Upper lobe of right lung (tissue), 1 donor: Measurements from ENCODE around the gene ZCCHC13. TPM values are rescaled to one million over a fixed set of nuclear protein-coding genes. Genes with fewer than 3 reads are reported as not detected.

ENCODE experiments used
- ATAC-seq: fragments of 200-7000 bp; cut with Tn5 transposase; one replicate; pipeline ENCODE4 v1.9.1; 2020; ENCODE audit warnings: mild to moderate bottlenecking, moderate library complexity
- DNase-seq: peaks from one replicate; pipeline ENCODE4 v3.0.0-alpha.2; 2020
- H3K27ac ChIP-seq: fragments of 200-600 bp; one replicate; pipeline ENCODE4 v1.8.0; 2022
- H3K27me3 ChIP-seq: fragments of 200-600 bp; one replicate; pipeline ENCODE4 v1.8.0; 2022; ENCODE audit warnings: mild to moderate bottlenecking
- H3K36me3 ChIP-seq: fragments of 200-600 bp; one replicate; pipeline ENCODE4 v1.8.0; 2022
- H3K4me1 ChIP-seq: fragments of 200-600 bp; one replicate; pipeline ENCODE4 v1.8.0; 2022
- H3K4me3 ChIP-seq: fragments of 200-600 bp; one replicate; pipeline ENCODE4 v1.8.0; 2022; ENCODE audit warnings: mild to moderate bottlenecking
- H3K9me3 ChIP-seq: fragments of 200-600 bp; one replicate; pipeline ENCODE4 v1.8.0; 2022
- intact Hi-C: fragments of 100-400 bp; cut with DNase I; formaldehyde crosslinking; loops from one replicate; pipeline ENCODE4 v1.11.0; 2022
- total RNA-seq: library from RNA; stranded (reverse); fragmentation: NEBNext Ultra II Directional; extraction: Animal tissue kit (Norgen Biotek cat#: 25700); gene quantifications from one replicate; pipeline ENCODE4 v1.2.1, GENCODE V29; 2021
- TF ChIP-seq, protein P1 (sequence below): fragments of 200-600 bp; IDR thresholded peaks from one replicate; pipeline ENCODE4 v1.8.0; 2022; ENCODE audit warnings: antibody characterized with exemption
- donor health status: DM: no; HTN: yes; CAD: no; lungs with severe emphysema.

The ZCCHC13 gene
- total RNA-seq, 1 donor from 2014 or later, result not detected

DNA sequence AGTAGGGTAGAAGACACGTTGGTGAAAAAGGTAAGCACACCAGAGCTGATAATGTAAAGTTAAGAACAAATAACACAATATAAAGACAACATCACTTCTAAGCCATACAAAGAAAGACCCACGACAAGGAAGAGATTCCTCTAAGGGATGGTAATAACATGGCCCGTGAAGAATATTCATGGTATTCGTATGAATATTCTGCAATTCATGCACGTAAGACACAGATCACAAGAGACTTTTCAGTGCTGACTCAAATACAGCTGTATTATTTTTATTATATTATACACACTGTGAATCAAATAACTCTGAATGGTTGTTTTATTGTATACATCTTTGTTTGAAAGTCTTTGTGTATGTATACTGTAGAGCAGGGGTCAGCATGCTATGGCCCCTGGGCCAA lies 29.5 kb upstream of the ZCCHC13 start:
- TF ChIP-seq, protein P1, sequence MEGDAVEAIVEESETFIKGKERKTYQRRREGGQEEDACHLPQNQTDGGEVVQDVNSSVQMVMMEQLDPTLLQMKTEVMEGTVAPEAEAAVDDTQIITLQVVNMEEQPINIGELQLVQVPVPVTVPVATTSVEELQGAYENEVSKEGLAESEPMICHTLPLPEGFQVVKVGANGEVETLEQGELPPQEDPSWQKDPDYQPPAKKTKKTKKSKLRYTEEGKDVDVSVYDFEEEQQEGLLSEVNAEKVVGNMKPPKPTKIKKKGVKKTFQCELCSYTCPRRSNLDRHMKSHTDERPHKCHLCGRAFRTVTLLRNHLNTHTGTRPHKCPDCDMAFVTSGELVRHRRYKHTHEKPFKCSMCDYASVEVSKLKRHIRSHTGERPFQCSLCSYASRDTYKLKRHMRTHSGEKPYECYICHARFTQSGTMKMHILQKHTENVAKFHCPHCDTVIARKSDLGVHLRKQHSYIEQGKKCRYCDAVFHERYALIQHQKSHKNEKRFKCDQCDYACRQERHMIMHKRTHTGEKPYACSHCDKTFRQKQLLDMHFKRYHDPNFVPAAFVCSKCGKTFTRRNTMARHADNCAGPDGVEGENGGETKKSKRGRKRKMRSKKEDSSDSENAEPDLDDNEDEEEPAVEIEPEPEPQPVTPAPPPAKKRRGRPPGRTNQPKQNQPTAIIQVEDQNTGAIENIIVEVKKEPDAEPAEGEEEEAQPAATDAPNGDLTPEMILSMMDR, result no peak

DNA sequence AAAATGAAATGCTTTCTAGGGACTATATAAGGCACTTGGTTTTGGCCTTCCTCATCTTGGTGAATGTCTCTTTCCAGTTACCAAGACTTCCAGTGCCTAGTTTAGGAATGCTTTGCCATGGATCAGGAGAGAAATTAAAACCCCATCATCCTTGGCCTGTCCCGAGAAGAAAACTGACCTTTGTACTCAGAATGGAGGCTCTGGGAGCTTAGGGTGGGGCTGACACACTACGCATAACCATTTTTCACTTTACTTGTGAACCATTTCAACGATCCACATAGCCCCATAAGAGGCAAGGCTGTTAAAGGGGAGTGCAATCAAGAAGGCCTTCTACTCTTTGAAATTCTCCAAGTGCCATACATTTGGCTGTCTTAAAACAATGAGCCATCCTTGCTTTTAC lies 26.7 kb upstream of the ZCCHC13 start:
- Histone ChIP-seq H3K9me3 (no peaks in the 10 kb centered on the region), H3K4me3 (no peak overlapping the region), H3K4me1 (no peaks in the 10 kb centered on the region), H3K27me3 (no peaks in the 10 kb centered on the region), H3K27ac (no peak overlapping the region), H3K36me3 (peaks cover 63% of the 10 kb centered on the region)
- TF ChIP-seq, protein P1, result no peak
- DNase-seq, result no peak
- intact Hi-C loops, result no loop called here
- ATAC-seq, result no peak

More for the DNA sequence above, 29.5 kb upstream of the ZCCHC13 start:
- DNase-seq (no peak), ATAC-seq (no peak)
- Histone ChIP-seq H3K4me1 (no peaks in the 10 kb centered on the region), H3K27ac (no peak overlapping the region), H3K9me3 (no peaks in the 10 kb centered on the region), H3K4me3 (no peak overlapping the region), H3K36me3 (peaks cover 41% of the 10 kb centered on the region), H3K27me3 (no peaks in the 10 kb centered on the region)
- intact Hi-C loops, result no loop called here

DNA sequence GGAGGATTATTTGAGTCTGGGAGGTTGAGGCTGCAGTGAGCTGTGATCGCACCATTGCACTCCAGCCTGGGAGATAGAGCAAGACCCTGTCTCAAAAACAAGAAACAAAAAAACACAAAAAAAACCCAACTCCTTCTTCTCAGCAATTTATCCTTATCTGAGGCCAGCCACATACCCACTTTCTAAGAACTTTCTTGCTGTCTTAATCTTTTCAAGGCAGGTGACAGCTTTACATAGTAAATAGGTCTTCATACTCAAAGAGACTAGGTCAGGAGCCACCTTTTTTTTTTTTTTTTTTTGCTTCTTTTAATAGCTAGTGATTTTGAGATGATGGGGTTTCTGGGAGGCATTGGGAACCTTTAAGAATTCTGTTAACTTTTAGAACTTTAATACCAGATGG lies 26.1 kb upstream of the ZCCHC13 start:
- peaks cover 63% of the 10 kb centered on the region for H3K36me3 ChIP-seq
- ATAC-seq (no peak), DNase-seq (no peak)
- no peak overlapping the region for H3K4me3 ChIP-seq
- no peaks in the 10 kb centered on the region for H3K27me3 ChIP-seq
- no peaks in the 10 kb centered on the region for H3K9me3 ChIP-seq
- H3K27ac ChIP-seq, result no peak overlapping the region
- no peaks in the 10 kb centered on the region for H3K4me1 ChIP-seq
- TF ChIP-seq, protein P1, result no peak
- intact Hi-C loops, result no loop called here

DNA sequence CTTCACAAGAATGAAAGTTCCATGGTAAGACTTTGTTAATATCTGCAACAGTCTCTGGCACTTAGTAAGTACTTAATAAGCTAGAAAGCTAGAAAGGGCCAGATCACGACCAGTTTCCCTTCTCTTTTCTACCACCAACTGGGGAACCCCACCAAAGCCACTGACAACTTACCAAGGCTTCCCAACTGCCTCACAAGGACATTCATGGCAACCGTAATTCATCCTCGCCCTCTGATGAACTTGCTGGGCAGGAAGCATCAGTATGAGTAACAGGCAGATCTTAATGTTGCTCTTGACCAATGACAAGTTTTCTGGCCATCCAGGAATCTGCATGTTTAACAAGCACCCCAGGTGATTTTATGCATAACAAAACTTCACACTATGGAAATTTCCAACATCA lies 23.2 kb upstream of the ZCCHC13 start:
- TF ChIP-seq, protein P1, result no peak
- H3K36me3 ChIP-seq, result peaks cover 52% of the 10 kb centered on the region

DNA sequence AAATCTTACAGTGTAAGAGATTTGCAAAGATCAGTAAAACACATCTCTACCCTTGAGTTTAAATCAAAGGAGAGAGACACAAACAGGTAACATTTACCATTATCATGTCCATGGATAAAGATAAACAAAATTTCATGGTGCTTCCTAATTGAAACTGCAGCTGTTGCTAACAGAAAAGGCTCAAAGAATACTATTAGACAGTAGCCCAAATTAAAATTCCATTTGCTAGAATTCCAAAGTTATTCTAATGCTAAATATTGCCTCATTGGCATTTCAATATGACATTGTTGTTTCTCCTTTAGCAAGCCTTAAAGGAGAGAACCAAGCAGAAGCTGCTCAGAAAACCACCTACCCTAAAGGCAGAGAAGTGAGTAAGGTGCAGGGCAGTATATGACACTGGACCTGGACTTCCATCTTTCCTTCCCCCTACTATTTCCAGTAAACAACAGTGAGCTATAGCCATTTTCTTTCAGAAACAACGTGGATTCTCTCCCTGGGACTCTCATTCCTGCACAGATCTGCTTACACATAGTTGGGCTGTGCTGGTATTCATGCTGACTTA lies 19.5 kb upstream of the ZCCHC13 start:
- intact Hi-C loops, result no loop called here

More for the DNA sequence above, 23.2 kb upstream of the ZCCHC13 start:
- ATAC-seq (no peak), DNase-seq (no peak)
- no peak overlapping the region for H3K27ac ChIP-seq
- no peak overlapping the region for H3K4me3 ChIP-seq
- intact Hi-C loops, result no loop called here
- H3K27me3 ChIP-seq, result no peaks in the 10 kb centered on the region
- no peaks in the 10 kb centered on the region for H3K9me3 ChIP-seq
- H3K4me1 ChIP-seq, result no peaks in the 10 kb centered on the region

More for the DNA sequence above, 19.5 kb upstream of the ZCCHC13 start:
- ATAC-seq (no peak), DNase-seq (no peak)
- Histone ChIP-seq H3K4me1 (no peaks in the 10 kb centered on the region), H3K4me3 (no peak overlapping the region), H3K36me3 (peaks cover 23% of the 10 kb centered on the region), H3K27ac (no peak overlapping the region), H3K27me3 (no peaks in the 10 kb centered on the region), H3K9me3 (no peaks in the 10 kb centered on the region)
- TF ChIP-seq, protein P1, result no peak
